Endothelial cell (in vitro differentiated cells): ENCODE results near the gene EFCAB6. TPM values are rescaled to one million over a fixed set of nuclear protein-coding genes. Genes with fewer than 3 reads are reported as not detected.

ENCODE experiments used
- DNase-seq: peaks from one replicate; pipeline ENCODE4 v3.0.0; 2021; ENCODE audit warnings: low spot score
- H3K27ac Mint-ChIP-seq: one replicate; pipeline ENCODE4 v1.8.0; 2021; ENCODE audit warnings: mixed read lengths, inconsistent platforms; ENCODE audit not compliant: unreplicated experiment
- H3K27me3 Mint-ChIP-seq: one replicate; pipeline ENCODE4 v1.8.0; 2021; ENCODE audit warnings: mild to moderate bottlenecking, moderate library complexity, mixed read lengths, inconsistent platforms; ENCODE audit not compliant: unreplicated experiment
- H3K36me3 Mint-ChIP-seq: one replicate; pipeline ENCODE4 v1.8.0; 2021; ENCODE audit warnings: mild to moderate bottlenecking, low read depth, mixed read lengths, inconsistent platforms; ENCODE audit not compliant: unreplicated experiment
- H3K4me1 Mint-ChIP-seq: one replicate; pipeline ENCODE4 v1.8.0; 2021; ENCODE audit warnings: mild to moderate bottlenecking, mixed read lengths, inconsistent platforms; ENCODE audit not compliant: unreplicated experiment
- H3K4me3 Mint-ChIP-seq: one replicate; pipeline ENCODE4 v1.8.0; 2021; ENCODE audit warnings: mild to moderate bottlenecking, mixed read lengths, inconsistent platforms; ENCODE audit not compliant: unreplicated experiment
- H3K9me3 Mint-ChIP-seq: one replicate; pipeline ENCODE4 v1.8.0; 2021; ENCODE audit warnings: mixed read lengths, inconsistent platforms; ENCODE audit not compliant: unreplicated experiment
- CTCF ChIP-seq: fragments of 200-600 bp; sonication (generic); IDR thresholded peaks from one replicate; pipeline ENCODE4 v1.5.0; 2021; ENCODE audit warnings: antibody characterized with exemption; ENCODE audit not compliant: unreplicated experiment
- total RNA-seq: library from RNA; stranded (reverse); fragmentation: NEBNext Ultra II Directional; extraction: Animal tissue kit (Norgen Biotek cat#: 25700); gene quantifications from one replicate; pipeline ENCODE4 v1.2.1, GENCODE V29; 2021; ENCODE audit not compliant: unreplicated experiment

EFCAB6 gene
- total RNA-seq, 1 donor from 2014 or later = 0.69 TPM

GRCh38 chr22:43511276-43511910, 300.7 kb downstream of the EFCAB6 start:
- H3K4me1 Mint-ChIP-seq = no peaks in the 10 kb centered on the region
- TF ChIP-seq CTCF = no peak

GRCh38 chr22:43510281-43511070, 301.6 kb downstream of the EFCAB6 start:
- Mint-ChIP-seq H3K36me3 (no peaks in the 10 kb centered on the region), H3K4me1 (no peaks in the 10 kb centered on the region), H3K27ac (no peak overlapping the region), H3K9me3 (no peaks in the 10 kb centered on the region), H3K4me3 (no peak overlapping the region), H3K27me3 (peaks cover 7% of the 10 kb centered on the region)
- no peak for TF ChIP-seq CTCF
- DNase-seq = no peak

More at GRCh38 chr22:43511276-43511910, 300.7 kb downstream of the EFCAB6 start:
- peaks cover 7% of the 10 kb centered on the region for H3K27me3 Mint-ChIP-seq
- no peak overlapping the region for H3K27ac Mint-ChIP-seq
- no peaks in the 10 kb centered on the region for H3K36me3 Mint-ChIP-seq
- H3K4me3 Mint-ChIP-seq = no peak overlapping the region
- no peaks in the 10 kb centered on the region for H3K9me3 Mint-ChIP-seq
- no peak for DNase-seq

DNA sequence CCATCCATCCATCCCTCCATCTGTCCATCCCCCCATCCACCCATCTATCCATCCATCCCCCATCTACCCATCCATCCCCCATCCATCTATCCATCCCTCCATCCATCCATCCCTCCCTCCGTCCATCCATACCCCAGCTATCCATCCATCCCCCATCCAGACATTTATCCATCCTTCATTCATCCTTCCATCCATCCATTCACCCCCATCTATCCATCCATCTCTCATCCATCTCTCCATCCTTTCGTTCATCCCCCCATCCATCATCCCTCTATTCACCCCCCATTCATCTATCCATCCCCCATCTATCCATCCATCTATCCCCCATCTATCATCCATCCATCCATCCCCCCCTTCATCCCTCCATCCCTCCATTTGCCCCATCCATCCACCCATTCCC, 302.8 kb downstream of the EFCAB6 start:
- H3K36me3 Mint-ChIP-seq = no peaks in the 10 kb centered on the region
- no peak overlapping the region for H3K4me3 Mint-ChIP-seq
- no peak overlapping the region for H3K27ac Mint-ChIP-seq
- no peak for TF ChIP-seq CTCF
- H3K4me1 Mint-ChIP-seq = no peaks in the 10 kb centered on the region
- no peak for DNase-seq
- H3K9me3 Mint-ChIP-seq = no peaks in the 10 kb centered on the region
- H3K27me3 Mint-ChIP-seq = peaks cover 7% of the 10 kb centered on the region

DNA sequence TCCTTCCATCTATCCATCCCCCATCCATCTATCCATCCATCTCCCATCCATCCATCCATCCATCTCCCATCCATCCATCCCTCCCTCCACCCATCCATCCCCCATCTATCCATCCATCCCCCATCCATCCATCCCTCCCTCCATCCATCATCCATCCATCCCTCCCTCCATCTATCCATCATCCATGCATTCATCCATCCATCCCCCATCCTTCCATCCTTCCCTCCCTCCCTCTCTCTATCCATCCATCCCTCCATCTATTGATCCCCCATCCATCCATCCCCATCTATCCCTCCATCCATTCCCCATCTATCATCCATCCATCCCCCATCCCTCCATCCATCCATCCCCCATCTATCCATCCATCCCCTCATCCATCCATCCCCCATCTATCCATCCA, 303.6 kb downstream of the EFCAB6 start:
- H3K9me3 Mint-ChIP-seq = no peaks in the 10 kb centered on the region

More for the DNA sequence above, 303.6 kb downstream of the EFCAB6 start:
- DNase-seq = no peak
- no peaks in the 10 kb centered on the region for H3K4me1 Mint-ChIP-seq
- no peak overlapping the region for H3K27ac Mint-ChIP-seq
- H3K4me3 Mint-ChIP-seq = no peak overlapping the region
- no peaks in the 10 kb centered on the region for H3K36me3 Mint-ChIP-seq
- TF ChIP-seq CTCF = no peak
- H3K27me3 Mint-ChIP-seq = peaks cover 5% of the 10 kb centered on the region
